SK-N-SH (cell line): ENCODE measurements around the gene PARVG. TPM values are rescaled to one million over a fixed set of nuclear protein-coding genes. Genes with fewer than 3 reads are reported as not detected.
"Not testable (repeated sequence)": the region's sequence is repeated elsewhere in the genome, so short reads cannot be mapped to it uniquely, and the experiment has no call there.

ENCODE experiments used
- CTCF ChIA-PET: fragments of 300-600, 350-600 bp; formaldehyde crosslinking; extraction: SDS; loops from one replicate; lab custom pipeline; 2021; lab: Yijun Ruan, JAX
- POLR2A ChIA-PET: fragments of 350-600 bp; sonication (Branson Sonifier 250); formaldehyde crosslinking; extraction: SDS; loops from one replicate; lab custom pipeline; 2020; ENCODE audit warnings: antibody characterized with exemption, inconsistent platforms; lab: Yijun Ruan, JAX
- DNase-seq: peaks from one replicate; pipeline ENCODE4 v3.0.0; 2012
- H2AFZ ChIP-seq: fragments of 200-600 bp; sonication (generic); 2 replicates; pipeline ENCODE4 v1.8.1; 2016; ENCODE audit warnings: antibody characterized with exemption, mild to moderate bottlenecking, low read depth
- H3F3A ChIP-seq: fragments of 200-600 bp; sonication (generic); replicated peaks from 2 replicates; pipeline ENCODE3; 2016; ENCODE audit warnings: antibody characterized with exemption, mild to moderate bottlenecking; ENCODE audit not compliant: insufficient read depth
- H3K27ac ChIP-seq, 2 experiments: fragments of 200-500 bp in 1 of 2; fragments of 200-600 bp in 1 of 2; sonication (Bioruptor generic) in 1 of 2; sonication (generic), shearing (Covaris generic) in 1 of 2; 2 replicates each; pipeline versions ENCODE4 v1.5.1 to v1.6.1; 2014 to 2016; ENCODE audit warnings: low read depth in 2 of 2, inconsistent platforms in 1 of 2, low read length in 1 of 2, mild to moderate bottlenecking in 1 of 2, mixed read lengths in 1 of 2
- H3K27me3 ChIP-seq: fragments of 200-600 bp; sonication (generic), shearing (Covaris generic); 2 replicates; pipeline ENCODE4 v1.6.1; 2016; ENCODE audit warnings: mixed run types; ENCODE audit not compliant: insufficient read depth
- H3K36me3 ChIP-seq, 2 experiments: fragments of 200-500 bp in 1 of 2; fragments of 200-600 bp in 1 of 2; sonication (Bioruptor generic) in 1 of 2; sonication (generic) in 1 of 2; replicated peaks in 1 of 2; 2 replicates each; pipeline versions ENCODE3 to v1.5.1; 2014 to 2016; ENCODE audit warnings: low read length in 1 of 2, mild to moderate bottlenecking in 1 of 2; ENCODE audit not compliant: insufficient read depth in 2 of 2, control insufficient read depth in 1 of 2
- H3K4me1 ChIP-seq, 2 experiments: fragments of 200-500 bp in 1 of 2; fragments of 200-600 bp in 1 of 2; sonication (Bioruptor generic) in 1 of 2; sonication (generic), shearing (Covaris generic) in 1 of 2; 2 replicates each; pipeline versions ENCODE4 v1.5.1 to v1.6.1; 2014 to 2016; ENCODE audit warnings: low read depth in 1 of 2, low read length in 1 of 2, mixed run types in 1 of 2; ENCODE audit not compliant: insufficient read depth in 2 of 2, control insufficient read depth in 1 of 2
- H3K4me2 ChIP-seq: fragments of 200-600 bp; sonication (generic), shearing (Covaris generic); 2 replicates; pipeline ENCODE4 v1.6.1; 2017; ENCODE audit warnings: mixed run types
- H3K4me3 ChIP-seq, 2 experiments: fragments of 200-500 bp in 1 of 2; fragments of 200-600 bp in 1 of 2; sonication (Bioruptor generic) in 1 of 2; sonication (generic), shearing (Covaris generic) in 1 of 2; 2 replicates each; pipeline versions ENCODE4 v1.5.1 to v1.8.1; 2014 to 2016; ENCODE audit warnings: low read depth in 2 of 2, inconsistent platforms in 1 of 2, low read length in 1 of 2, mild to moderate bottlenecking in 1 of 2, mixed read lengths in 1 of 2, moderate library complexity in 1 of 2
- H3K79me2 ChIP-seq: fragments of 200-600 bp; sonication (generic); 2 replicates; pipeline ENCODE4 v1.8.1; 2017; ENCODE audit warnings: mild to moderate bottlenecking; ENCODE audit not compliant: insufficient read depth
- H3K9ac ChIP-seq: fragments of 200-600 bp; sonication (generic); 2 replicates; pipeline ENCODE4 v1.6.1; 2017; ENCODE audit warnings: mixed run types
- H3K9me2 ChIP-seq: fragments of 200-600 bp; sonication (generic); 2 replicates; pipeline ENCODE4 v1.6.1; 2017; ENCODE audit warnings: mixed run types
- H3K9me3 ChIP-seq: fragments of 200-600 bp; sonication (generic); 2 replicates; pipeline ENCODE4 v1.6.1; 2017; ENCODE audit warnings: mixed run types, mild to moderate bottlenecking, moderate library complexity
- H4K20me1 ChIP-seq: fragments of 200-600 bp; sonication (generic); 2 replicates; pipeline ENCODE4 v1.6.1; 2017; ENCODE audit warnings: mild to moderate bottlenecking, mixed run types; ENCODE audit not compliant: insufficient read depth
- CHD2 ChIP-seq: fragments of 150-350 bp; IDR thresholded peaks from 2 replicates; pipeline ENCODE4 v1.6.1; 2018; ENCODE audit warnings: low read length; ENCODE audit not compliant: partially characterized antibody
- FOXJ3 ChIP-seq: sonication (generic); formaldehyde crosslinking; IDR thresholded peaks from 2 replicates; pipeline ENCODE4 v1.5.1; 2020; ENCODE audit warnings: mild to moderate bottlenecking, missing genetic modification reagents
- GATA2 ChIP-seq: sonication (generic); formaldehyde crosslinking; IDR thresholded peaks from 2 replicates; pipeline ENCODE4 v1.5.0; 2020; ENCODE audit warnings: mild to moderate bottlenecking, missing genetic modification reagents
- MEF2A ChIP-seq: IDR thresholded peaks from 2 replicates; pipeline ENCODE4 v1.4.0; 2012; ENCODE audit warnings: low read depth, borderline replicate concordance
- NRF1 ChIP-seq: IDR thresholded peaks from 2 replicates; pipeline ENCODE4 v1.6.1; 2012; ENCODE audit warnings: low read depth, mild to moderate bottlenecking, low read length
- RFX5 ChIP-seq: IDR thresholded peaks from 2 replicates; pipeline ENCODE4 v1.6.1; 2012; ENCODE audit warnings: mild to moderate bottlenecking, improper control_type of control experiment, low read length
- SIN3A ChIP-seq: IDR thresholded peaks from 2 replicates; pipeline ENCODE4 v1.6.1; 2012; ENCODE audit warnings: low read depth, mild to moderate bottlenecking, low read length, moderate library complexity, borderline replicate concordance
- SMC3 ChIP-seq: IDR thresholded peaks from 2 replicates; pipeline ENCODE4 v1.6.1; 2012; ENCODE audit warnings: low read depth, low read length, improper control_type of control experiment
- WGBS: methylation state at CpG from one replicate; pipeline ENCODE4 v1.1.6; 2017; ENCODE audit warnings: low lambda C conversion rate; 5-methylcytosine and 5-hydroxymethylcytosine counted together
- polyA plus RNA-seq, 3 experiments: library from polyadenylated mRNA; depleted of rRNA; stranded (reverse); fragments of >200 nt; gene quantifications; 2 replicates each; pipeline ENCODE4 v1.2.3, GENCODE V29; 2012
- TF ChIP-seq, protein P1 (sequence below): fragments of 150-350 bp; IDR thresholded peaks from 2 replicates; pipeline ENCODE4 v1.6.1; 2016; ENCODE audit warnings: mild to moderate bottlenecking, low read depth, low read length
- TF ChIP-seq, protein P2 (sequence below): fragments of 150-350 bp; IDR thresholded peaks from 2 replicates; pipeline ENCODE4 v1.6.1; 2017; ENCODE audit warnings: antibody characterized with exemption, low read length, low read depth, borderline replicate concordance
- TF ChIP-seq, protein P3 (sequence below): IDR thresholded peaks from 2 replicates; pipeline ENCODE4 v1.4.0; 2012; ENCODE audit warnings: low read depth, borderline replicate concordance
- TF ChIP-seq, protein P4 (sequence below): IDR thresholded peaks from 2 replicates; pipeline ENCODE4 v1.4.0; 2012; ENCODE audit warnings: low read depth, borderline replicate concordance

PARVG gene
- polyA plus RNA-seq, 1 of the 3 experiments (the other 2 are of a cell fraction): 0.05 TPM

DNA sequence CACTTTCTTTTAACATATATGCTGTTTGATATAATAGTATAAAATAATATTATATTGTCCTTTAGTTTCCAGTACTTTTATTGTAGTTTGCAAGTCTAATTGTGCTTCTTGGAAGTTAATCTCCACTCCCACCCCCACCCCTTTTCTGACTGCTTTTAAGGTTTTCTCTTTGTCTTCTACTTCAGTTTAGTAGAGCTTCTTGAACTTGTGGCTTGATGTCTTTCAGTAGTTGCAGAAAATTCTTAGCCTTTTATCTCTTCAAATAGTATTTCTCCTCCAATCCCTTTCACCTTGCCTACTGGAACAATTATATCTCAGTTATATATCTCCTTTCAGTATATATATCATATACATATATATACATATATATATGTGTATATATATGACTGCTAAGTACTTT lies 56.6 kb downstream of the PARVG start:
- no peak for DNase-seq
- no peak overlapping the region for H3K27ac ChIP-seq
- no peak for TF ChIP-seq MEF2A
- TF ChIP-seq, protein P1, sequence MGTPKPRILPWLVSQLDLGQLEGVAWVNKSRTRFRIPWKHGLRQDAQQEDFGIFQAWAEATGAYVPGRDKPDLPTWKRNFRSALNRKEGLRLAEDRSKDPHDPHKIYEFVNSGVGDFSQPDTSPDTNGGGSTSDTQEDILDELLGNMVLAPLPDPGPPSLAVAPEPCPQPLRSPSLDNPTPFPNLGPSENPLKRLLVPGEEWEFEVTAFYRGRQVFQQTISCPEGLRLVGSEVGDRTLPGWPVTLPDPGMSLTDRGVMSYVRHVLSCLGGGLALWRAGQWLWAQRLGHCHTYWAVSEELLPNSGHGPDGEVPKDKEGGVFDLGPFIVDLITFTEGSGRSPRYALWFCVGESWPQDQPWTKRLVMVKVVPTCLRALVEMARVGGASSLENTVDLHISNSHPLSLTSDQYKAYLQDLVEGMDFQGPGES: no peak
- TF ChIP-seq, protein P2, sequence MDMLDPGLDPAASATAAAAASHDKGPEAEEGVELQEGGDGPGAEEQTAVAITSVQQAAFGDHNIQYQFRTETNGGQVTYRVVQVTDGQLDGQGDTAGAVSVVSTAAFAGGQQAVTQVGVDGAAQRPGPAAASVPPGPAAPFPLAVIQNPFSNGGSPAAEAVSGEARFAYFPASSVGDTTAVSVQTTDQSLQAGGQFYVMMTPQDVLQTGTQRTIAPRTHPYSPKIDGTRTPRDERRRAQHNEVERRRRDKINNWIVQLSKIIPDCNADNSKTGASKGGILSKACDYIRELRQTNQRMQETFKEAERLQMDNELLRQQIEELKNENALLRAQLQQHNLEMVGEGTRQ: no peak
- TF ChIP-seq FOXJ3 (CRISPR knock-in tag): no peak
- TF ChIP-seq CHD2: no peak
- no peak for TF ChIP-seq SIN3A
- TF ChIP-seq SMC3: no peak
- TF ChIP-seq, protein P3, sequence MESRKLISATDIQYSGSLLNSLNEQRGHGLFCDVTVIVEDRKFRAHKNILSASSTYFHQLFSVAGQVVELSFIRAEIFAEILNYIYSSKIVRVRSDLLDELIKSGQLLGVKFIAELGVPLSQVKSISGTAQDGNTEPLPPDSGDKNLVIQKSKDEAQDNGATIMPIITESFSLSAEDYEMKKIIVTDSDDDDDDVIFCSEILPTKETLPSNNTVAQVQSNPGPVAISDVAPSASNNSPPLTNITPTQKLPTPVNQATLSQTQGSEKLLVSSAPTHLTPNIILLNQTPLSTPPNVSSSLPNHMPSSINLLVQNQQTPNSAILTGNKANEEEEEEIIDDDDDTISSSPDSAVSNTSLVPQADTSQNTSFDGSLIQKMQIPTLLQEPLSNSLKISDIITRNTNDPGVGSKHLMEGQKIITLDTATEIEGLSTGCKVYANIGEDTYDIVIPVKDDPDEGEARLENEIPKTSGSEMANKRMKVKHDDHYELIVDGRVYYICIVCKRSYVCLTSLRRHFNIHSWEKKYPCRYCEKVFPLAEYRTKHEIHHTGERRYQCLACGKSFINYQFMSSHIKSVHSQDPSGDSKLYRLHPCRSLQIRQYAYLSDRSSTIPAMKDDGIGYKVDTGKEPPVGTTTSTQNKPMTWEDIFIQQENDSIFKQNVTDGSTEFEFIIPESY: no peak
- TF ChIP-seq NRF1: no peak
- no peak for TF ChIP-seq RFX5
- TF ChIP-seq, protein P4, sequence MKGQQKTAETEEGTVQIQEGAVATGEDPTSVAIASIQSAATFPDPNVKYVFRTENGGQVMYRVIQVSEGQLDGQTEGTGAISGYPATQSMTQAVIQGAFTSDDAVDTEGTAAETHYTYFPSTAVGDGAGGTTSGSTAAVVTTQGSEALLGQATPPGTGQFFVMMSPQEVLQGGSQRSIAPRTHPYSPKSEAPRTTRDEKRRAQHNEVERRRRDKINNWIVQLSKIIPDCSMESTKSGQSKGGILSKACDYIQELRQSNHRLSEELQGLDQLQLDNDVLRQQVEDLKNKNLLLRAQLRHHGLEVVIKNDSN: no peak
- no peak for TF ChIP-seq GATA2 (CRISPR knock-in tag)
- H3K4me2 ChIP-seq: no peak overlapping the region
- no peak overlapping the region for H3K4me3 ChIP-seq
- H3K9me2 ChIP-seq: no peaks in the 10 kb centered on the region
- ChIA-PET POLR2A (no interaction called here), CTCF (no interaction called here)
- H3F3A ChIP-seq: peaks cover 2% of the 10 kb centered on the region
- no peaks in the 10 kb centered on the region for H4K20me1 ChIP-seq
- no peak overlapping the region for H3K9ac ChIP-seq
- H3K9me3 ChIP-seq: no peaks in the 10 kb centered on the region
- no peaks in the 10 kb centered on the region for H3K4me1 ChIP-seq
- no peaks in the 10 kb centered on the region for H3K36me3 ChIP-seq
- no peaks in the 10 kb centered on the region for H3K27me3 ChIP-seq
- no peak overlapping the region for H2AFZ ChIP-seq
- no peaks in the 10 kb centered on the region for H3K79me2 ChIP-seq

DNA sequence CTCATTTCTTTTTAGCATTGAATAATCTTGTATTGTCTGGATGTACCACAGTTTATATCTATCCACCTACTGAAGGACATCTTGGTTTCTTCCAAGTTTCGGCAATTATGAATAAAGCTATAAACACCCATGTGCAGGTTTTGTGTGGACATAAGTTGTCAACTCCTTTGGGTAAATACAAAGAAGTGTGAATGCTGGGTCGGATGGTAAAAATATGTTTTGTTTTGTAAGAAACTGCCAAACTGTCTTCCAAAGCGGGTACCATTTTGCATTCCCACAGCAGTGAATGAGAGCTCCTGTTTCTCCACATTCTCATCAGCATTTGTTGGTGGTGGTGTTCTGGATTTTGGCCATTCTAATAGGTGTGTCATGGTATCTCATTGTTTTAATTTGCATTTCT lies 60.4 kb downstream of the PARVG start:
- H3K9me3 ChIP-seq, H3K9me2 ChIP-seq, H3F3A ChIP-seq, H3K79me2 ChIP-seq, H3K4me3 ChIP-seq, H4K20me1 ChIP-seq, CTCF ChIA-PET, POLR2A ChIA-PET, H3K27me3 ChIP-seq, H3K4me1 ChIP-seq, H3K36me3 ChIP-seq, H2AFZ ChIP-seq, H3K4me2 ChIP-seq, DNase-seq, H3K9ac ChIP-seq, H3K27ac ChIP-seq: not testable (repeated sequence)
- WGBS: 59% methylated on average over 3 of the region's 3 CpGs
